ENCODE data around the gene ATP8B3. TPM values are rescaled to one million over a fixed set of nuclear protein-coding genes. Genes with fewer than 3 reads are reported as not detected.

The ATP8B3 gene
- total RNA-seq, 1 donor from 2014 or later = 3.0 TPM

DNA sequence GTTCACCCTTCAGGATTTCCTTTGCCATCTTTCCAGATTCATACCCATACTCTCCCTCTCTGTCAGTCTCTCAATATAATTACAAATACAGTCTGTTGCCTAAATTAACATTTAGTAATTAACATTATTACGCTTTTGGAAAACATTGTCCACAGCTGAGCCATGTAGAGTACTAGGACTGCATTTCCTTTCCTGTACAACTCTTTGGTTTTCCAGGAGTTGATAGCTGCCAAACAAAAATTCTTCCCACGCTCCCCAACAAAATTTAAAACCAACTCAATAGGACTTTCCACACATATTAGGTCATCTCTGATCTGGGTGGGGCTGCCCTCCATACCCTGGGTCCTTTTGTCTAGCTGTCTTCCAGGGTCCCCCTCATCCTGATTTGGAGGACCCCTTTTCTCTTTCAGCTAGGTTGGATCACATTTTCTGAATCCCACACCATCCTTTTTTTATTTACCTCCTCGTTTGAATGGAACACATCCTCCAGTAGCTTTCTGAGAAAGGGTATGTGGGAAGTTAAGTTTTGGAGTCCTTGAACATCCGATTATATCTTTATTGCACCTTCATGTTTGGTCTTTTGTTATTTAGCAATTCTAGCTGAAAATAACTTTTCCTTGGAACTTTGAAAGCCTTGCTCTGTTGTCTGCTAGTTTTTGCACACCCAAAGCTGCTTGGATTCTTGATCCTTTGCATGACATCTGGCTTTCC lies 41.1 kb downstream of the ATP8B3 start:
- H3K27me3 Mint-ChIP-seq (ENCODE audit: low read depth, unreplicated experiment) = peaks cover 56% of the 10 kb centered on the region
- no peak overlapping the region for H3K4me3 Mint-ChIP-seq (ENCODE audit: unreplicated experiment)

GRCh38 chr19:1769645-1769985 lies 42.5 kb downstream of the ATP8B3 start:
- DNase-seq (ENCODE audit: low read depth) (no peak), FAIRE-seq (no peak)
- H3K79me2 ChIP-seq (ENCODE audit: insufficient read depth, low read length) = no peaks in the 10 kb centered on the region
- H3K36me3 ChIP-seq (ENCODE audit: insufficient read depth, low read length) = no peaks in the 10 kb centered on the region
- H3K4me2 ChIP-seq (ENCODE audit: low read length) = no peak overlapping the region
- Mint-ChIP-seq H3K27ac (ENCODE audit: unreplicated experiment) (no peak overlapping the region), H3K4me1 (ENCODE audit: low read depth, unreplicated experiment) (no peaks in the 10 kb centered on the region), H3K27me3 (ENCODE audit: low read depth, unreplicated experiment) (peaks cover 63% of the 10 kb centered on the region), H3K9me3 (ENCODE audit: unreplicated experiment) (peaks cover 12% of the 10 kb centered on the region), H3K36me3 (ENCODE audit: low read depth, unreplicated experiment) (no peaks in the 10 kb centered on the region), H3K4me3 (ENCODE audit: unreplicated experiment) (no peak overlapping the region)
- H3K4me3 ChIP-seq (ENCODE audit: insufficient read depth, low read depth, low read length) = no peak overlapping the region
- TF ChIP-seq CTCF (IDR thresholded peaks at IDR 0.05; ENCODE audit: insufficient read depth, low read depth, low read length) (no peak), EZH2 (IDR thresholded peaks at IDR 0.05; ENCODE audit: insufficient read depth, low read length) (no peak)
- peaks cover 5% of the 10 kb centered on the region for H3K9me3 ChIP-seq (ENCODE audit: insufficient read depth, low read depth, low read length)
- H4K20me1 ChIP-seq (ENCODE audit: insufficient read depth, low read length) = peaks cover 8% of the 10 kb centered on the region
- H3K27ac ChIP-seq (ENCODE audit: low read depth, low read length) = no peak overlapping the region
- no peak overlapping the region for H3K9ac ChIP-seq (ENCODE audit: low read length)
- H3K4me1 ChIP-seq (ENCODE audit: insufficient read depth, low read length) = no peaks in the 10 kb centered on the region
- no peak overlapping the region for H2AFZ ChIP-seq (ENCODE audit: low read depth, low read length)
- peaks cover 42% of the 10 kb centered on the region for H3K27me3 ChIP-seq (ENCODE audit: insufficient read depth, low read length)

More for the DNA sequence above, 41.1 kb downstream of the ATP8B3 start:
- no peak for DNase-seq (ENCODE audit: low read depth)
- no peak overlapping the region for H3K4me2 ChIP-seq (ENCODE audit: low read length)
- peaks cover 4% of the 10 kb centered on the region for H4K20me1 ChIP-seq (ENCODE audit: insufficient read depth, low read length)
- no peaks in the 10 kb centered on the region for H3K36me3 ChIP-seq (ENCODE audit: insufficient read depth, low read length)
- H3K27ac Mint-ChIP-seq (ENCODE audit: unreplicated experiment) = no peak overlapping the region
- H3K9ac ChIP-seq (ENCODE audit: low read length) = no peak overlapping the region
- H3K4me1 Mint-ChIP-seq (ENCODE audit: low read depth, unreplicated experiment) = no peaks in the 10 kb centered on the region
- FAIRE-seq = no peak
- H3K27ac ChIP-seq (ENCODE audit: low read depth, low read length) = no peak overlapping the region
- TF ChIP-seq EZH2 (IDR thresholded peaks at IDR 0.05; ENCODE audit: insufficient read depth, low read length) (no peak), CTCF (IDR thresholded peaks at IDR 0.05; ENCODE audit: insufficient read depth, low read depth, low read length) (no peak)
- H3K4me3 ChIP-seq (ENCODE audit: insufficient read depth, low read depth, low read length) = no peak overlapping the region
- H3K36me3 Mint-ChIP-seq (ENCODE audit: low read depth, unreplicated experiment) = no peaks in the 10 kb centered on the region
- H3K9me3 ChIP-seq (ENCODE audit: insufficient read depth, low read depth, low read length) = peaks cover 8% of the 10 kb centered on the region
- no peaks in the 10 kb centered on the region for H3K4me1 ChIP-seq (ENCODE audit: insufficient read depth, low read length)
- no peak overlapping the region for H2AFZ ChIP-seq (ENCODE audit: low read depth, low read length)
- H3K9me3 Mint-ChIP-seq (ENCODE audit: unreplicated experiment) = peaks cover 12% of the 10 kb centered on the region
- no peaks in the 10 kb centered on the region for H3K79me2 ChIP-seq (ENCODE audit: insufficient read depth, low read length)
- peaks cover 33% of the 10 kb centered on the region for H3K27me3 ChIP-seq (ENCODE audit: insufficient read depth, low read length)

GRCh38 chr19:1768918-1769644 lies 43.0 kb downstream of the ATP8B3 start:
- no peaks in the 10 kb centered on the region for H3K36me3 ChIP-seq (ENCODE audit: insufficient read depth, low read length)
- Mint-ChIP-seq H3K4me3 (ENCODE audit: unreplicated experiment) (no peak overlapping the region), H3K9me3 (ENCODE audit: unreplicated experiment) (peaks cover 10% of the 10 kb centered on the region), H3K27me3 (ENCODE audit: low read depth, unreplicated experiment) (peaks cover 62% of the 10 kb centered on the region), H3K27ac (ENCODE audit: unreplicated experiment) (no peak overlapping the region), H3K36me3 (ENCODE audit: low read depth, unreplicated experiment) (no peaks in the 10 kb centered on the region), H3K4me1 (ENCODE audit: low read depth, unreplicated experiment) (no peaks in the 10 kb centered on the region)
- peaks cover 42% of the 10 kb centered on the region for H3K27me3 ChIP-seq (ENCODE audit: insufficient read depth, low read length)
- H4K20me1 ChIP-seq (ENCODE audit: insufficient read depth, low read length) = peaks cover 8% of the 10 kb centered on the region
- peaks cover 5% of the 10 kb centered on the region for H3K9me3 ChIP-seq (ENCODE audit: insufficient read depth, low read depth, low read length)
- H3K27ac ChIP-seq (ENCODE audit: low read depth, low read length) = no peak overlapping the region
- no peaks in the 10 kb centered on the region for H3K79me2 ChIP-seq (ENCODE audit: insufficient read depth, low read length)
- TF ChIP-seq CTCF (IDR thresholded peaks at IDR 0.05; ENCODE audit: insufficient read depth, low read depth, low read length) (no peak), EZH2 (IDR thresholded peaks at IDR 0.05; ENCODE audit: insufficient read depth, low read length) (no peak)
- H2AFZ ChIP-seq (ENCODE audit: low read depth, low read length) = no peak overlapping the region
- H3K9ac ChIP-seq (ENCODE audit: low read length) = no peak overlapping the region
- H3K4me2 ChIP-seq (ENCODE audit: low read length) = no peak overlapping the region
- H3K4me3 ChIP-seq (ENCODE audit: insufficient read depth, low read depth, low read length) = no peak overlapping the region
- DNase-seq (ENCODE audit: low read depth) (no peak), FAIRE-seq (no peak)
- H3K4me1 ChIP-seq (ENCODE audit: insufficient read depth, low read length) = no peaks in the 10 kb centered on the region
